Muscle layer of colon (tissue), 2 donors: ENCODE results near the gene C2orf92.
"Not testable (repeated sequence)": the region's sequence is repeated elsewhere in the genome, so short reads cannot be mapped to it uniquely, and the experiment has no call there.

Experiments
- H3K27ac ChIP-seq: one replicate; pipeline ENCODE4 v1.7.0; 2013; ENCODE audit warnings: low read depth, mild to moderate bottlenecking, low read length, moderate library complexity
- H3K27me3 ChIP-seq, 2 donors: one replicate each; pipeline ENCODE4 v1.7.0; 2013; ENCODE audit warnings: low read length in 2 of 2, mild to moderate bottlenecking in 2 of 2; ENCODE audit not compliant: insufficient read depth in 2 of 2, control insufficient read depth in 1 of 2
- H3K36me3 ChIP-seq: one replicate; pipeline ENCODE4 v1.7.0; 2013; ENCODE audit warnings: mild to moderate bottlenecking, low read length; ENCODE audit not compliant: insufficient read depth
- H3K4me1 ChIP-seq: one replicate; pipeline ENCODE4 v1.7.0; 2013; ENCODE audit warnings: mild to moderate bottlenecking, low read length; ENCODE audit not compliant: insufficient read depth
- H3K4me3 ChIP-seq, 2 donors: one replicate each; pipeline ENCODE4 v1.7.0; 2013; ENCODE audit warnings: low read length in 2 of 2, low read depth in 1 of 2, mild to moderate bottlenecking in 1 of 2, moderate library complexity in 1 of 2
- H3K9ac ChIP-seq: one replicate; pipeline ENCODE4 v1.7.0; 2013; ENCODE audit warnings: low read length
- H3K9me3 ChIP-seq: one replicate; pipeline ENCODE4 v1.7.0; 2013; ENCODE audit warnings: mild to moderate bottlenecking, low read length
- donor health status: abdominal sarcoma.
- donor health status: Adenocarcinoma of cecum.

The C2orf92 gene

DNA sequence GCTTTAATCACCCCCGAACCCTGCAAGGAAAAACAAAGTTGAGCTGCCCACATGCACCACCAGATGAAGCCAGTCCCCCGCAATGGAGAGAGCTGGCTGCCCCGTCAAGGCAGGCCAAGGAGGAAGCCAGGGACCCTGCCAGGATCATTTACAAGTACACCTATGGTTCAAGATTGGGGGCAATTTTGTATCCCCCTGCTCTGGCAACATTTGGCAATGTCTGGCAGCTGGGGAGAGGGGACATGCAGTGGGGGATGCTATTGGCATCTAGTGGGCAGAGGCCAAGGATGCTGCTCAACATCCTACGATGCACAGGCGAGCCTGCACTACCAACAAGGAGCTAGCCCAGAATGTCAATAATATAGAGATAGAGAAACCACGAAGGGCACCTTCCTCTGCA, 7.6 kb upstream of the C2orf92 start:
- H3K4me3 ChIP-seq = peak overlapping the region in 1 of 2 donors; percentile 64
- H3K4me1 ChIP-seq = peaks cover 25% of the 10 kb centered on the region
- H3K36me3 ChIP-seq = peaks cover 28% of the 10 kb centered on the region
- no peaks in the 10 kb centered on the region for H3K27me3 ChIP-seq
- H3K9me3 ChIP-seq = no peaks in the 10 kb centered on the region
- H3K27ac ChIP-seq = no peak overlapping the region
- no peak overlapping the region for H3K9ac ChIP-seq

DNA sequence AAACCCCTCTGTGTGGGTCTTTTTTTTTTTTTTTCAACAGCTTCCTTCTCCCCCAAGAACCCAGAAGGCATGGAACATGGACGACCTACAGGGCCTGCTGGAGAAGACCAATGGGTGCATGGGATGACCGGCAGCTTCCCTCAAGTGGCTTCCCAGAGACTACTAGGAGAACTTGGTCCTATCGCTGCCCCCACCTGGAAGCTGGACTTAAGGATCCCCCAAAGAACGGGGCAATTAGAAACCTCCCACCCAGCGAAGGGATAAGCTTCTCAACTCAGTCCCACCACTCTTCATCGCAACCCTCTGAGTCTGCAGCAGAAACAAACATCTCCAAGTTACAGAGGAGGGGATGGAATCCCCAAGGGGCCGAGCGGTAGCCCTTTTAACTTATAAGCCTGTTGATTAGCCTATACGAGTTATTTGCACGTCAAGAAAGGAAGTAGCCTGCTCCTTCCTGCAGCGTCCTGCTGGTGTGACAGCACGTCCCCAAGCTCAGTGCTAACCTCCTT, 7.1 kb upstream of the C2orf92 start:
- Histone ChIP-seq H3K27me3 (no peaks in the 10 kb centered on the region), H3K9me3 (no peaks in the 10 kb centered on the region), H3K9ac (peak overlapping the region; percentile 46), H3K27ac (peak overlapping the region; percentile 79), H3K4me1 (peaks cover 25% of the 10 kb centered on the region), H3K4me3 (peak overlapping the region in 1 of 2 donors; percentile 64), H3K36me3 (peaks cover 23% of the 10 kb centered on the region)

DNA sequence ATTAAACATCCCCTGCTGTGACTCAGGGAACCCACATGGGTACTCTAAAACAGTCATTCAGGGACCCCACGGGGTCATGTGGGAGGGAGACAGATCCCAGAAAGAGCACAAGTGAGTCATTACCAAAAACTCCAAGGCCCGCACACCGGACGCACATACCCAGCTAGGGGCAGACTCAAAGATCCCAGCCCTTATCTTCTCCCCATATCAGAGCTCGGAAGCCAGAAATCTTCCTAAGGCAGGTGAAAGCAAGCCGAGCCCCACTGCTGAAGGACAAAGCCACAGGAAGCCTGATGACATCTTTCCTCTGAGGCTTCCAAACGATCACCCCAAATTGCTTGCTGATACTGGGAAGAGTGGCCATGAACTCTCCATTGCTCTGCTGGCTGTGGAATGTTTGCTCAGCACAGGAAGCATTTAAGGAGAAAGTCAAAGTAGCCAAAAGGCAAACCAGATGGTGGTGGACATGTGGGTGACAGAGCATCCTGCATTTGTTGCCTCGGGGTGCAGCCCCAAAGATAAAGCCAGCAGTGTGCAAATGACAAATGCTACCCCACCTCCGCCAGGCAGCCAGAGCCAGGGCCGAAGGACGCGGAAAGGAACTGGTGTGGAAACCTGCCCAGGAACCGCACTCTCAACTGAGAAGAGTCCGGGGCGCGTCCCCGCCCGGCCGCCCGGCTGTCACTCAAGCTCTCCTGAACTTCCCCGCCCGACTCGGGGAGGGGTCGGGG, 6.5 kb upstream of the C2orf92 start:
- Histone ChIP-seq H3K9ac (peak overlapping the region; percentile 46), H3K36me3 (peaks cover 17% of the 10 kb centered on the region), H3K27me3 (no peaks in the 10 kb centered on the region), H3K27ac (peak overlapping the region; percentile 79), H3K4me1 (peaks cover 25% of the 10 kb centered on the region), H3K4me3 (peak overlapping the region; percentile 64 to 71), H3K9me3 (no peaks in the 10 kb centered on the region)

DNA sequence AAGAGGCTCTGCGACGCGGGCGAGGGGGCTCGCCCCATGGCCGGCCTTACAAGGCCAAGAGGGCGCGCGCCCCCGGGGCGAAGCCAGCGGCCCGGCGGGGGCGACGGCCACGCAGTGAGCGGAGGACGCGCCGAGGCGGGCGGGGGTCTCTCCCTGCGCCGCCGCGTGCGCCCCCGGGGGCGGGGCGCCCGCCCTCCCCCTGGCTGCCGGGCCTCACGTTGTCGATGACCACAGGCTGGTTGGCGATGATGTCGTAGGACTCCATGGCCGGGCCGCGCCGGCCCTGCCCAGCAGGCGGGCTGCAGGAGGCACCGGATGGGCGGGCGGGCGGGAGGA, 5.9 kb upstream of the C2orf92 start:
- peak overlapping the region; percentile 79 for H3K27ac ChIP-seq
- H3K4me1 ChIP-seq = peaks cover 25% of the 10 kb centered on the region
- H3K27me3 ChIP-seq = no peaks in the 10 kb centered on the region
- peak overlapping the region; percentile 64 to 71 for H3K4me3 ChIP-seq
- peaks cover 12% of the 10 kb centered on the region for H3K36me3 ChIP-seq
- H3K9ac ChIP-seq = peak overlapping the region; percentile 46
- no peaks in the 10 kb centered on the region for H3K9me3 ChIP-seq

DNA sequence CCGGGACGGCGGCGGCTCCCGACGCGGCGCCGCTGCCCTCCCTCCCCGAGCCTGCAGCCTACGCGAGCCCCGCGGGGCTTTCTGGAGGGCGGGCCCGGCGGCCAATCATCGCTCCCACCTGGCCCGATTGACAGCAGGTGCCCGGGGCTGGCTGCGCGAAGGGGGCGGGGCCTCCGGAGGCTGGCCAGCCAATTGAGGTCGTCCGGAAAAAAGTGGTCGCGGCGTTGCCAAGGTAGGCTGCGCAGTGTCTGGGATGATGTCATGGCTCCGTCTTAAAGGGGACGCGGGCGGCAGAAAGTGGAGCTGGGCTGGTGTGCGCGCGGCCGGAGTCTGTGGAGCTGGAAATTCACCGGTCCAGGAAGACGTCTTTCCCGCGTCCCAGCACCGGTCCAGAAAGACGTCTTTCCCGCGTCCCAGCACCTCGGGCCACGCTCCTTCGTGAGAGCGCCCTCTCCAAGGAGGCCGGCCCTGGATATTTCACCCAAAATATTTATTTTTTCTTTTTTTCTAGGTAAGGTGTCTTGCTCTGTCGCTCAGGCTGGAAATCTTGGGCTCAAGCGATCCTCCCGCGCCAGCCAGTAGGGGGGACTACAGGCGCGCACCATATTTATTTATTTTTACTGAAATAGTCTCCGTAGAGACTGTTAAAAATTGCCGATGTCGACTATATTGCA, 5.4 kb upstream of the C2orf92 start, which contains the start of gene ACTR1B:
TSS of gene ACTR1B (minus strand) at position 83 of the 674 bp plus-strand sequence. CDS start 154 bp downstream, outside the sequence.
- H3K27me3 ChIP-seq = no peaks in the 10 kb centered on the region

DNA sequence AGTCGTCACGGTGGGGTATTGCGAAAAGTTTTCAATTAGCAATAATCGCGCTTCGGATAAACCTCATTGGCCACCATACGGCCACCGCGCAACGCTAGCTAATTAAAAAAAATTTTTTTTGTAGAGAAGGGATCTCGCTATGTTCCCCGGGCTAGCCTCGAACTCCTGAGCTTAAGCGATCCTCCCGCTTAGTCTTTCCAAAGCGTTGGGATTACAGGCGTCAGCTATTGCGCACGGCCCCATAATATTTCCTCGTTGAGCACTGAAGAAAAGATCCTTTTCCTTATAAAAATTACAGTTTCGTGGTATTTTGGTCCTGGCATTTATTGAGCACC, 4.9 kb upstream of the C2orf92 start:
- no peaks in the 10 kb centered on the region for H3K9me3 ChIP-seq
- peak overlapping the region; percentile 79 for H3K27ac ChIP-seq
- H3K27me3 ChIP-seq = no peaks in the 10 kb centered on the region
- H3K9ac ChIP-seq = peak overlapping the region; percentile 18
- H3K4me1 ChIP-seq = peaks cover 25% of the 10 kb centered on the region
- peak overlapping the region; percentile 47 to 55 for H3K4me3 ChIP-seq
- H3K36me3 ChIP-seq = peaks cover 9% of the 10 kb centered on the region

More for the DNA sequence above, 5.4 kb upstream of the C2orf92 start, which contains the start of gene ACTR1B:
- H3K4me3 ChIP-seq = peak within 1 kb of the TSS; percentile 64 to 71
- H3K4me1 ChIP-seq = peaks cover 25% of the 10 kb centered on the region
- no peaks in the 10 kb centered on the region for H3K9me3 ChIP-seq
- H3K36me3 ChIP-seq = peaks cover 10% of the 10 kb centered on the region
- H3K9ac ChIP-seq = peak within 1 kb of the TSS; percentile 46
- H3K27ac ChIP-seq = peak within 1 kb of the TSS; percentile 79

DNA sequence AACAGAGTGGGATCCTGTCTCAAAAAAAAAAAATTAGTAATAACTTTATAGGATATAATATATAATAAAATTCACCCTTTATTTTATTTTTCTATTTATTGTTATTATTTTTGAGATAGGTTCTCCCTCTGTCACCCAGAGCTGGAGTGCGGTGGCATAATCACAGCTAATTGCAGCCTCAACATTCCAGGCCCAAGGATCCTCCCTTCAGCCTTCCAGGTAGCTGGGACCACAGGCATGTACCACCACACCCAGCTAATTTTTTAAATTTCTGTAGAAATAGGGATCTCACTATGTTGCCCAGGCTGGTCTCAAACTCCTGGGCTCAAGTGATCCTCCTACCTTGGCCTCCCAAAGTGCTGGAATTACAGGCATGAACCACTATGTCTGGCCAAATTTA, 958 bp downstream of the C2orf92 start:
- Histone ChIP-seq H3K9me3 (no peaks in the 10 kb centered on the region), H3K27me3 (no peaks in the 10 kb centered on the region), H3K27ac (no peak overlapping the region), H3K4me3 (no peak overlapping the region), H3K9ac (no peak overlapping the region), H3K36me3 (no peaks in the 10 kb centered on the region), H3K4me1 (no peaks in the 10 kb centered on the region)

DNA sequence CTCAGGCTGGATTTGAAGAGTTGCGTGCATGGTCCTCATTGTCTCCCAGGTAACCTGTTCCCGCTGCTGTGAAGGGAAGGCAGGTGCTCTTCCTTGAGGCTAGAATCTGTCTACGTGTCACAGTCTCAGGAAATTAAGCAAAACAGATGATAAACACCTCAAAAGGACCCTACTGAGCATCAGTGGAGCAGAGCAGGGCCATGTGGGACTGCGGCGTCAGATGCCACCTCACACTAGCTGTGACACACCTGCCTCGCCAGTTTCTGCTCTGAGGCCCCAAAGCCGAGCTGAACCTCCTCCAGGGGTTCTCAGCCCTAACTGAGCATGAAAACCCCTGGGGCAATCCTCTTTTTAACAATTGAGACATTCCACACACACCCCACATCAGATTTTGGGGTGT, 2.0 kb downstream of the C2orf92 start:
- no peaks in the 10 kb centered on the region for H3K9me3 ChIP-seq
- no peaks in the 10 kb centered on the region for H3K4me1 ChIP-seq
- H3K27ac ChIP-seq = no peak overlapping the region
- no peak overlapping the region for H3K4me3 ChIP-seq
- no peak overlapping the region for H3K9ac ChIP-seq
- H3K36me3 ChIP-seq = no peaks in the 10 kb centered on the region
- no peaks in the 10 kb centered on the region for H3K27me3 ChIP-seq

DNA sequence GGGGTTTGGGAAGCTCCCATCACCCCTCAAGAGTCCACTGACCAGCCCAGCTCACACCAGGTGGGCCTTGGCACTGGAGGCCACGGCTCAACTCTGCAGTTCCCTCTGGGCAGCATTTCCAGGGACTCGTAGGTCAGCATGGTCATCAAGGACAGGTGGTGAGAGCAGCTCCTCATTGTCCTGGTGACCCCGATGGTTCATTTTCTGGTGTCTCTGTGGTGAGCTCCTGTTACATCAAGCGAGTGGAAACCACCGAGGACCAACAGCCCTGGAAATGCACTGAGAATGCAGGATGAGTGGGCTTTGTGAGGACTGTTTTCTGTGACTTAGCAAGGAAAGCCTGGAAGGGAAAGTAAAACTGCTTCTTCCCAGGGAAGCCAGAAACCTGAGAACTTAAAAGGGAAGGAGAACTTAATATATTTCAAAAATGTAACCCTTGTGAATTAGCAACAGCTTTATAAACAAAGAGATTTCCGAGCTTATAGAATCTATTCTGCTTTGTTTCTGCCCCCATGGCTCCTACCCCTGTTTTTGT, 3.2 kb downstream of the C2orf92 start:
- H3K9me3 ChIP-seq, H3K36me3 ChIP-seq, H3K27ac ChIP-seq, H3K4me3 ChIP-seq, H3K4me1 ChIP-seq, H3K27me3 ChIP-seq, H3K9ac ChIP-seq: not testable (repeated sequence)

DNA sequence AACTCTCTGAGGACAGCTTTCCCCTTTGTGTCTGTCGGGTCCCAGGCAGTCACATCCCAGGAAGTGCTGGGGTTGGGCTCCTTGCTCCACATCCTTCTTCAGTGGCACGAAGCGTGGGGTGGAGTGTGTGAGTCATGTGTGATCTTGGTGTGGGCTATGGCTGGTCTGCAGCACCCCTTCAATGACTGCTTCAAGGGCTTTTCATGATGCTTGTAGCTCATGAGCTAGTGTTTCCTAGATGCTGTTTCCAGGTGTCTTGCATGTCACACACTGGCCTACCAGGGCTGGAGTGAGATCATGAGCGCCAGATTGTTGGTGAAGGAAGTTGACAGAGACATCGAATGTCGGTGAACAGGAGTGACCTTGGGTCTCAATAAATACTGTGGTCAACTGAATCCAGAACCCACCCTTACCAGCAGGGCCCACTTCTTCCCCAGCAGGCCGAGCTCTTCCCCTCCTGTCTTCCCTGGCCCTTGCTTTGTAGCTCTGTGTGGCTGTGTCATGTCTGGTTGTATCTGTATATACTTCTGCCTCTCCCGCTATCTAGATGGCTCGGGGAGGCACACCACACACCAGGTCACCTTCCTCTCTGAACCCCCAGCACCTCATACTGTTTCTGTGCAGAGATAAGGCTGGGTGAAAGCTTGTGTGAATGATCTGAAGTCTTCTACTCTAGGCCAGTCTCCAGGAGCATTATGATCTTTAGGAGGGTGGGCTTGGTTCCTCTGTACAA, 3.8 kb downstream of the C2orf92 start:
- Histone ChIP-seq H3K27me3 (no peaks in the 10 kb centered on the region), H3K9ac (no peak overlapping the region), H3K9me3 (no peaks in the 10 kb centered on the region), H3K36me3 (peaks cover 4% of the 10 kb centered on the region), H3K4me3 (no peak overlapping the region), H3K27ac (no peak overlapping the region), H3K4me1 (no peaks in the 10 kb centered on the region)

DNA sequence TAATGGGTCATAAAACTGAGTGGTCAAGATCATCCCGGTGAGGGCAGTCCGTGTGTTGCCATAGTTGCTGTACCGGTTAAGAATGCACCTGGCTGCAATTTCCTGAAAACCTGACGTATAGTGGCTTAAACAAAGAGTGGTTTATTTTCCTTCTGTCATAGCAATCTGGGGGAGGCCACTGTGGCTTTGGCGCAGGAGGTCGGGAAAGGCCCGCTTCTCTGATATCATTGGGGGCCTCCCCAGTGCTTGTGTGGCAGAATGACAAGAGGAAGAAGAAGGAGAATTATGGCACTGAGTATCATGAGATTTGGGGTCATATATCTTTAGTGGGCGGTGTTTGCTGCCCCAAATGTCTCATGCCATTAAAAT, 4.4 kb downstream of the C2orf92 start:
- H3K9ac ChIP-seq = no peak overlapping the region
- no peak overlapping the region for H3K27ac ChIP-seq
- no peaks in the 10 kb centered on the region for H3K9me3 ChIP-seq
- H3K4me3 ChIP-seq = no peak overlapping the region
- no peaks in the 10 kb centered on the region for H3K27me3 ChIP-seq
- no peaks in the 10 kb centered on the region for H3K4me1 ChIP-seq
- H3K36me3 ChIP-seq = peaks cover 4% of the 10 kb centered on the region
